IPS-15b (cell line): ENCODE data around the gene HCAR2.
"Not testable (repeated sequence)": the region's sequence is repeated elsewhere in the genome, so short reads cannot be mapped to it uniquely, and the experiment has no call there.

Experiments
- H3K27me3 ChIP-seq: one replicate; pipeline ENCODE4 v1.6.1; 2013; ENCODE audit warnings: low read length; ENCODE audit not compliant: control insufficient read depth, insufficient read depth
- H3K36me3 ChIP-seq: one replicate; pipeline ENCODE4 v1.6.1; 2013; ENCODE audit warnings: low read length; ENCODE audit not compliant: control insufficient read depth, insufficient read depth
- H3K4me1 ChIP-seq: one replicate; pipeline ENCODE4 v1.6.1; 2013; ENCODE audit warnings: mild to moderate bottlenecking, low read length; ENCODE audit not compliant: control insufficient read depth, insufficient read depth
- H3K4me3 ChIP-seq: one replicate; pipeline ENCODE4 v1.5.1; 2013; ENCODE audit warnings: low read depth, low read length
- H3K9ac ChIP-seq: one replicate; pipeline ENCODE4 v1.6.1; 2013; ENCODE audit warnings: low read depth, mild to moderate bottlenecking, low read length
- H3K9me3 ChIP-seq: one replicate; pipeline ENCODE4 v1.6.1; 2013; ENCODE audit warnings: mild to moderate bottlenecking, low read length; ENCODE audit not compliant: control insufficient read depth, insufficient read depth

The HCAR2 gene

GRCh38 chr12:122730215-122731014 is 27.3 kb upstream of the HCAR2 start, which contains the start of gene HCAR1:
Gene HCAR1 (minus strand): TSS chr12:122730844. CDS start chr12:122730339, 505 bp downstream.
- Histone ChIP-seq H3K4me1 (peaks cover 2% of the 10 kb centered on the region), H3K4me3 (no peak within 1 kb of the TSS), H3K9ac (no peak within 1 kb of the TSS), H3K9me3 (no peaks in the 10 kb centered on the region), H3K36me3 (no peaks in the 10 kb centered on the region), H3K27me3 (no peaks in the 10 kb centered on the region)

- Histone ChIP-seq H3K4me3 (no peak overlapping the region), H3K9me3 (no peaks in the 10 kb centered on the region), H3K4me1 (peaks cover 2% of the 10 kb centered on the region), H3K27me3 (no peaks in the 10 kb centered on the region), H3K36me3 (no peaks in the 10 kb centered on the region), H3K9ac (no peak overlapping the region)
Observed at GRCh38 chr12:122729583-122730214, 26.5 kb upstream of the HCAR2 start.

- no peaks in the 10 kb centered on the region for H3K27me3 ChIP-seq
- H3K4me1 ChIP-seq, result peaks cover 2% of the 10 kb centered on the region
- H3K36me3 ChIP-seq, result no peaks in the 10 kb centered on the region
- H3K4me3 ChIP-seq, result no peak overlapping the region
- no peaks in the 10 kb centered on the region for H3K9me3 ChIP-seq
- no peak overlapping the region for H3K9ac ChIP-seq
Observed at GRCh38 chr12:122726080-122726558, 23.0 kb upstream of the HCAR2 start.

- no peaks in the 10 kb centered on the region for H3K27me3 ChIP-seq
- no peaks in the 10 kb centered on the region for H3K9me3 ChIP-seq
- no peak overlapping the region for H3K4me3 ChIP-seq
- H3K36me3 ChIP-seq, result no peaks in the 10 kb centered on the region
- no peak overlapping the region for H3K9ac ChIP-seq
- H3K4me1 ChIP-seq, result no peaks in the 10 kb centered on the region
Observed at GRCh38 chr12:122725452-122726079, 22.4 kb upstream of the HCAR2 start.

GRCh38 chr12:122724641-122725243 is 21.6 kb upstream of the HCAR2 start:
- H3K9ac ChIP-seq, result no peak overlapping the region
- no peaks in the 10 kb centered on the region for H3K36me3 ChIP-seq
- no peak overlapping the region for H3K4me3 ChIP-seq
- H3K4me1 ChIP-seq, result no peaks in the 10 kb centered on the region
- H3K9me3 ChIP-seq, result no peaks in the 10 kb centered on the region
- H3K27me3 ChIP-seq, result no peaks in the 10 kb centered on the region

- Histone ChIP-seq H3K4me3 (no peak overlapping the region), H3K27me3 (no peaks in the 10 kb centered on the region), H3K4me1 (no peaks in the 10 kb centered on the region), H3K36me3 (no peaks in the 10 kb centered on the region), H3K9ac (no peak overlapping the region), H3K9me3 (no peaks in the 10 kb centered on the region)
Observed at GRCh38 chr12:122722387-122722786, 19.2 kb upstream of the HCAR2 start.

- Histone ChIP-seq H3K4me3 (no peak overlapping the region), H3K4me1 (no peaks in the 10 kb centered on the region), H3K27me3 (no peaks in the 10 kb centered on the region), H3K9me3 (no peaks in the 10 kb centered on the region), H3K36me3 (no peaks in the 10 kb centered on the region), H3K9ac (no peak overlapping the region)
Observed at GRCh38 chr12:122721057-122721545, 17.9 kb upstream of the HCAR2 start.

GRCh38 chr12:122716658-122717057 is 13.5 kb upstream of the HCAR2 start, which contains the start of gene HCAR3:
Gene HCAR3 (minus strand): TSS chr12:122716811. CDS start chr12:122716737, 74 bp downstream.
- not testable (repeated sequence) for H3K4me1 ChIP-seq, H3K36me3 ChIP-seq, H3K9me3 ChIP-seq, H3K9ac ChIP-seq, H3K27me3 ChIP-seq, H3K4me3 ChIP-seq

GRCh38 chr12:122715211-122715610 is 12.1 kb upstream of the HCAR2 start:
- H3K9me3 ChIP-seq, H3K27me3 ChIP-seq, H3K4me3 ChIP-seq, H3K9ac ChIP-seq, H3K36me3 ChIP-seq, H3K4me1 ChIP-seq: not testable (repeated sequence)

- H3K4me1 ChIP-seq, H3K36me3 ChIP-seq, H3K9me3 ChIP-seq, H3K27me3 ChIP-seq, H3K4me3 ChIP-seq, H3K9ac ChIP-seq: not testable (repeated sequence)
Observed at GRCh38 chr12:122713491-122714188, 10.5 kb upstream of the HCAR2 start.

GRCh38 chr12:122711266-122711665 is 8.1 kb upstream of the HCAR2 start:
- H3K9me3 ChIP-seq, H3K36me3 ChIP-seq, H3K4me3 ChIP-seq, H3K9ac ChIP-seq, H3K27me3 ChIP-seq, H3K4me1 ChIP-seq: not testable (repeated sequence)
